HG03039 (cell line): ENCODE measurements around the gene SP2.

ENCODE experiments used
- ATAC-seq: cut with Tn5 transposase; IDR thresholded peaks from one replicate; pipeline ENCODE4 v1.9.1; 2021; ENCODE audit warnings: mild to moderate bottlenecking, moderate library complexity; ENCODE audit not compliant: unreplicated experiment

The SP2 gene

GRCh38 chr17:47946929-47947397 is 50.9 kb downstream of the SP2 start:
- no peak for ATAC-seq

GRCh38 chr17:47948706-47949196 is 52.7 kb downstream of the SP2 start:
- no peak for ATAC-seq

- ATAC-seq, result peak; percentile 52
Measured at GRCh38 chr17:47949197-47949759, 53.2 kb downstream of the SP2 start.

GRCh38 chr17:47949946-47950345 is 53.9 kb downstream of the SP2 start:
- ATAC-seq, result no peak

- ATAC-seq, result no peak
Measured at GRCh38 chr17:47950448-47950847, 54.4 kb downstream of the SP2 start.

- no peak for ATAC-seq
Measured at GRCh38 chr17:47952171-47953021, 56.4 kb downstream of the SP2 start.

GRCh38 chr17:47953909-47954308 is 57.9 kb downstream of the SP2 start:
- ATAC-seq, result no peak

GRCh38 chr17:47955497-47956461 is 59.7 kb downstream of the SP2 start:
- no peak for ATAC-seq

- no peak for ATAC-seq
Measured at GRCh38 chr17:47956791-47957590, 61.0 kb downstream of the SP2 start.

- no peak for ATAC-seq
Measured at GRCh38 chr17:47957591-47958490, 61.8 kb downstream of the SP2 start, which contains the start of gene PRR15L. Gene PRR15L (minus strand): TSS chr17:47957883. CDS start chr17:47953234, 4,649 bp downstream.

GRCh38 chr17:47959825-47960655 is 64.0 kb downstream of the SP2 start:
- no peak for ATAC-seq

GRCh38 chr17:47961406-47961805 is 65.4 kb downstream of the SP2 start:
- no peak for ATAC-seq

- no peak for ATAC-seq
Measured at GRCh38 chr17:47962901-47963300, 66.9 kb downstream of the SP2 start.

GRCh38 chr17:47964856-47965255 is 68.8 kb downstream of the SP2 start:
- no peak for ATAC-seq

GRCh38 chr17:47966079-47966519 is 70.1 kb downstream of the SP2 start:
- ATAC-seq, result no peak

- ATAC-seq, result no peak
Measured at GRCh38 chr17:47967607-47968252, 71.7 kb downstream of the SP2 start.

GRCh38 chr17:47968836-47969235 is 72.8 kb downstream of the SP2 start:
- no peak for ATAC-seq
